Activated CD4-positive, CD25-positive, alpha-beta regulatory T cell treated with anti-CD3 and anti-CD28 coated beads, Interleukin-2, amount 50 U/mL, for 72 hours (primary cell): ENCODE measurements around the gene LSP1.
A peak's percentile ranks its signal among the peaks of the same experiment; 100 is the strongest.
"Not testable (repeated sequence)": the region's sequence is repeated elsewhere in the genome, so short reads cannot be mapped to it uniquely, and the experiment has no call there.

Experiments
- DNase-seq: peaks from one replicate; pipeline ENCODE4 v3.0.0; 2021

Gene LSP1

GRCh38 chr11:1879342-1879940, 26.6 kb downstream of the LSP1 start:
- DNase-seq: no peak

GRCh38 chr11:1879941-1880720, 27.2 kb downstream of the LSP1 start:
- peak; percentile 26 for DNase-seq

GRCh38 chr11:1880746-1881441, 28.0 kb downstream of the LSP1 start:
- peak; percentile 30 for DNase-seq

GRCh38 chr11:1881442-1882264, 28.8 kb downstream of the LSP1 start:
- DNase-seq: peak; percentile 31

- DNase-seq: peak; percentile 83
These were observed 29.7 kb downstream of the LSP1 start for GRCh38 chr11:1882265-1883238.

GRCh38 chr11:1883346-1884302, 30.7 kb downstream of the LSP1 start:
- DNase-seq: no peak

GRCh38 chr11:1884303-1884700, 31.4 kb downstream of the LSP1 start:
- DNase-seq: no peak

GRCh38 chr11:1886551-1886950, 33.7 kb downstream of the LSP1 start:
- DNase-seq: not testable (repeated sequence)

GRCh38 chr11:1887451-1888346, 34.8 kb downstream of the LSP1 start:
- DNase-seq: no peak

- no peak for DNase-seq
These were observed 35.5 kb downstream of the LSP1 start for GRCh38 chr11:1888347-1888753.

- DNase-seq: no peak
These were observed 35.9 kb downstream of the LSP1 start for GRCh38 chr11:1888811-1889210.

GRCh38 chr11:1889224-1889930, 36.5 kb downstream of the LSP1 start:
- peak; percentile 61 for DNase-seq

- no peak for DNase-seq
These were observed 37.3 kb downstream of the LSP1 start for GRCh38 chr11:1889941-1890855.

- no peak for DNase-seq
These were observed 38.3 kb downstream of the LSP1 start for GRCh38 chr11:1890856-1891830.

- no peak for DNase-seq
These were observed 38.9 kb downstream of the LSP1 start, which contains the start of gene PRR33 for GRCh38 chr11:1891831-1892115. Gene PRR33, minus strand, starts transcription at chr11:1891895. Its CDS starts 1,311 bp downstream, at chr11:1890584.

- DNase-seq: no peak
These were observed 39.2 kb downstream of the LSP1 start for GRCh38 chr11:1892116-1892515.

GRCh38 chr11:1892558-1892957, 39.7 kb downstream of the LSP1 start:
- DNase-seq: no peak
